Measurements from ENCODE around the gene TNFRSF21. TPM values are rescaled to one million over a fixed set of nuclear protein-coding genes. Genes with fewer than 3 reads are reported as not detected.
"Not testable (repeated sequence)": the region's sequence is repeated elsewhere in the genome, so short reads cannot be mapped to it uniquely, and the experiment has no call there.

The TNFRSF21 gene
- total RNA-seq, 1 donor from 2014 or later, result 46.3 TPM

- no peak overlapping the region for H3K4me3 Mint-ChIP-seq (ENCODE audit: low read depth)
- peaks cover 5% of the 10 kb centered on the region for H3K4me1 Mint-ChIP-seq (ENCODE audit: low read depth)
- no peak overlapping the region for H3K27ac Mint-ChIP-seq
- H3K9me3 Mint-ChIP-seq (ENCODE audit: low read depth), result peaks cover 7% of the 10 kb centered on the region
- no peak for TF ChIP-seq CTCF (IDR thresholded peaks at IDR 0.05; ENCODE audit: unreplicated experiment)
- peaks cover 10% of the 10 kb centered on the region for H3K27me3 Mint-ChIP-seq
- peaks cover 47% of the 10 kb centered on the region for H3K36me3 Mint-ChIP-seq (ENCODE audit: insufficient read depth)
- DNase-seq (ENCODE audit: low spot score, unreplicated experiment), result no peak
These were observed 32.0 kb downstream of the TNFRSF21 start for GRCh38 chr6:47277702-47278101.

- Mint-ChIP-seq H3K4me3 (ENCODE audit: low read depth) (no peak overlapping the region), H3K27me3 (peaks cover 10% of the 10 kb centered on the region), H3K9me3 (ENCODE audit: low read depth) (peaks cover 17% of the 10 kb centered on the region), H3K4me1 (ENCODE audit: low read depth) (peaks cover 15% of the 10 kb centered on the region), H3K27ac (no peak overlapping the region), H3K36me3 (ENCODE audit: insufficient read depth) (peaks cover 54% of the 10 kb centered on the region)
- no peak for DNase-seq (ENCODE audit: low spot score, unreplicated experiment)
- TF ChIP-seq CTCF (IDR thresholded peaks at IDR 0.05; ENCODE audit: unreplicated experiment), result no peak
These were observed 33.3 kb downstream of the TNFRSF21 start for GRCh38 chr6:47276377-47276776.

- Mint-ChIP-seq H3K36me3 (ENCODE audit: insufficient read depth) (peaks cover 58% of the 10 kb centered on the region), H3K27me3 (peaks cover 10% of the 10 kb centered on the region), H3K4me1 (ENCODE audit: low read depth) (peaks cover 17% of the 10 kb centered on the region), H3K4me3 (ENCODE audit: low read depth) (no peak overlapping the region), H3K27ac (no peak overlapping the region), H3K9me3 (ENCODE audit: low read depth) (peaks cover 17% of the 10 kb centered on the region)
- DNase-seq (ENCODE audit: low spot score, unreplicated experiment), result no peak
- TF ChIP-seq CTCF (IDR thresholded peaks at IDR 0.05; ENCODE audit: unreplicated experiment), result no peak
These were observed 34.1 kb downstream of the TNFRSF21 start for GRCh38 chr6:47275640-47276039.

GRCh38 chr6:47275132-47275531, 34.6 kb downstream of the TNFRSF21 start:
- H3K36me3 Mint-ChIP-seq (ENCODE audit: insufficient read depth), result peaks cover 61% of the 10 kb centered on the region
- H3K27me3 Mint-ChIP-seq; H3K4me3 Mint-ChIP-seq (ENCODE audit: low read depth); H3K27ac Mint-ChIP-seq; DNase-seq (ENCODE audit: low spot score, unreplicated experiment): not testable (repeated sequence)
- peaks cover 17% of the 10 kb centered on the region for H3K4me1 Mint-ChIP-seq (ENCODE audit: low read depth)
- peaks cover 17% of the 10 kb centered on the region for H3K9me3 Mint-ChIP-seq (ENCODE audit: low read depth)

- no peak for DNase-seq (ENCODE audit: low spot score, unreplicated experiment)
- H3K4me1 Mint-ChIP-seq (ENCODE audit: low read depth), result peaks cover 12% of the 10 kb centered on the region
- peaks cover 16% of the 10 kb centered on the region for H3K9me3 Mint-ChIP-seq (ENCODE audit: low read depth)
- peaks cover 5% of the 10 kb centered on the region for H3K27me3 Mint-ChIP-seq
- H3K36me3 Mint-ChIP-seq (ENCODE audit: insufficient read depth), result peaks cover 43% of the 10 kb centered on the region
- H3K4me3 Mint-ChIP-seq (ENCODE audit: low read depth), result no peak overlapping the region
- H3K27ac Mint-ChIP-seq, result no peak overlapping the region
- TF ChIP-seq CTCF (IDR thresholded peaks at IDR 0.05; ENCODE audit: unreplicated experiment), result no peak
These were observed 41.0 kb downstream of the TNFRSF21 start for GRCh38 chr6:47268572-47269187.

GRCh38 chr6:47267301-47267700, 42.4 kb downstream of the TNFRSF21 start:
- peaks cover 9% of the 10 kb centered on the region for H3K4me1 Mint-ChIP-seq (ENCODE audit: low read depth)
- TF ChIP-seq CTCF (IDR thresholded peaks at IDR 0.05; ENCODE audit: unreplicated experiment), result no peak
- H3K27ac Mint-ChIP-seq, result no peak overlapping the region

More at GRCh38 chr6:47267301-47267700, 42.4 kb downstream of the TNFRSF21 start:
- H3K27me3 Mint-ChIP-seq, result peaks cover 5% of the 10 kb centered on the region
- H3K4me3 Mint-ChIP-seq (ENCODE audit: low read depth), result no peak overlapping the region
- DNase-seq (ENCODE audit: low spot score, unreplicated experiment), result no peak
- H3K9me3 Mint-ChIP-seq (ENCODE audit: low read depth), result peaks cover 7% of the 10 kb centered on the region
- H3K36me3 Mint-ChIP-seq (ENCODE audit: insufficient read depth), result peaks cover 32% of the 10 kb centered on the region
